HepG2 (cell line): ENCODE measurements around the gene RPL18. TPM values are rescaled to one million over a fixed set of nuclear protein-coding genes. Genes with fewer than 3 reads are reported as not detected.
A peak's percentile ranks its signal among the peaks of the same experiment; 100 is the strongest.

ENCODE experiments used
- ATAC-seq: fragments of 200-7000 bp; cut with Tn5 transposase; 3 replicates; pipeline ENCODE4 v1.9.1; 2020; ENCODE audit warnings: mild to moderate bottlenecking, moderate library complexity
- BruUV-seq: library from RNA; stranded (reverse); fragments of 400-500 nt; replicated peaks from 2 replicates; lab custom pipeline; 2021; lab: Mats Ljungman, UMichigan
- CTCF ChIA-PET: fragments of 300-600 bp; formaldehyde crosslinking; extraction: SDS; loops from one replicate; lab custom pipeline; 2021; ENCODE audit warnings: low total read pairs, inconsistent platforms, low intra/inter-chr PET ratio; lab: Yijun Ruan, JAX
- POLR2A ChIA-PET: fragments of 350-600 bp; sonication (Branson Sonifier 250); formaldehyde crosslinking; loops from one replicate; lab custom pipeline; 2020; ENCODE audit warnings: antibody characterized with exemption, inconsistent platforms; lab: Yijun Ruan, JAX
- DNase-seq: peaks from one replicate; pipeline ENCODE4 v3.0.0-alpha.2; 2015; ENCODE audit warnings: low spot score
- FAIRE-seq: peaks from 3 replicates; lab custom pipeline; 2011; peaks lifted over from hg19 to GRCh38; lab: Jason Lieb, UNC
- H2AFZ ChIP-seq: one replicate; pipeline ENCODE4 v1.6.1; 2011; ENCODE audit warnings: low read length, inconsistent platforms
- H3K27ac ChIP-seq: fragments of 300-600 bp; 3 replicates; pipeline ENCODE4 v1.8.0; 2011; ENCODE audit warnings: mixed run types, mild to moderate bottlenecking, mixed read lengths, low read length, inconsistent platforms; ENCODE audit not compliant: insufficient read depth; ENCODE audit errors: extremely low read length
- H3K27me3 ChIP-seq, 2 experiments: fragments of 200-600 bp in 1 of 2; 2 replicates in 1 of 2; 3 replicates in 1 of 2; pipeline versions ENCODE4 v1.6.0 to v1.8.0; 2011; ENCODE audit warnings: low read length in 2 of 2, mild to moderate bottlenecking in 2 of 2, moderate library complexity in 2 of 2, inconsistent platforms in 1 of 2; ENCODE audit not compliant: insufficient read depth in 2 of 2, control insufficient read depth in 1 of 2
- H3K36me3 ChIP-seq, 2 experiments: fragments of 200-600 bp in 1 of 2; replicated peaks in 1 of 2; 2 replicates in 1 of 2; 3 replicates in 1 of 2; pipeline versions ENCODE4 v1.5.1 to v1.8.0; 2011; ENCODE audit warnings: low read length in 2 of 2, inconsistent platforms in 1 of 2; ENCODE audit not compliant: insufficient read depth in 2 of 2, control insufficient read depth in 1 of 2
- H3K4me1 ChIP-seq: 2 replicates; pipeline ENCODE4 v1.5.1; 2012; ENCODE audit warnings: low read length, inconsistent platforms; ENCODE audit not compliant: insufficient read depth
- H3K4me2 ChIP-seq: 2 replicates; pipeline ENCODE4 v1.6.0; 2011; ENCODE audit warnings: low read depth, low read length, inconsistent platforms
- H3K4me3 ChIP-seq, 3 experiments: fragments of 200-600 bp in 1 of 3; sonication (generic), shearing (Covaris generic) in 1 of 3; replicated peaks in 1 of 3; 2 replicates each; pipeline ENCODE4 v1.5.1; 2011 to 2016; ENCODE audit warnings: low read length in 3 of 3, inconsistent platforms in 2 of 3, low read depth in 2 of 3, mild to moderate bottlenecking in 2 of 3, control low read depth in 1 of 3, mixed read lengths in 1 of 3; ENCODE audit not compliant: insufficient read depth in 1 of 3
- H3K79me2 ChIP-seq: one replicate; pipeline ENCODE4 v1.6.1; 2011; ENCODE audit warnings: low read length, inconsistent platforms; ENCODE audit not compliant: insufficient read depth
- H3K9ac ChIP-seq: 2 replicates; pipeline ENCODE4 v1.6.0; 2011; ENCODE audit warnings: mild to moderate bottlenecking, low read depth, low read length, inconsistent platforms; ENCODE audit not compliant: insufficient read depth
- H3K9me3 ChIP-seq: 2 replicates; pipeline ENCODE4 v1.5.1; 2012; ENCODE audit warnings: mild to moderate bottlenecking, low read length
- H4K20me1 ChIP-seq: 2 replicates; pipeline ENCODE4 v1.6.0; 2011; ENCODE audit warnings: inconsistent platforms, mild to moderate bottlenecking, low read length, moderate library complexity; ENCODE audit not compliant: insufficient read depth
- AGO2 ChIP-seq: fragments of 200-400 bp; formaldehyde crosslinking; optimal IDR thresholded peaks from 2 replicates; pipeline ENCODE3; 2017; ENCODE audit warnings: mild to moderate bottlenecking, low read depth, low read length, moderate library complexity
- ARID2 ChIP-seq: sonication (generic); formaldehyde crosslinking; IDR thresholded peaks from 2 replicates; pipeline ENCODE4 v1.8.1; 2022; ENCODE audit warnings: mild to moderate bottlenecking, missing genetic modification reagents, borderline replicate concordance
- RBFOX2 ChIP-seq: fragments of 200-400 bp; formaldehyde crosslinking; IDR thresholded peaks from 2 replicates; pipeline ENCODE4 v1.6.1; 2017; ENCODE audit warnings: low read depth, mild to moderate bottlenecking, low read length
- SNAI1 ChIP-seq: sonication (generic); formaldehyde crosslinking; IDR thresholded peaks from 2 replicates; pipeline ENCODE4 v1.5.0; 2020; ENCODE audit warnings: mild to moderate bottlenecking, missing genetic modification reagents, borderline replicate concordance
- UBTF ChIP-seq: sonication (generic); formaldehyde crosslinking; IDR thresholded peaks from 2 replicates; pipeline ENCODE4 v1.4.0; 2020; ENCODE audit warnings: mild to moderate bottlenecking, missing genetic modification reagents
- ZFP91 ChIP-seq: sonication (generic); formaldehyde crosslinking; IDR thresholded peaks from 2 replicates; pipeline ENCODE4 v1.9.0; 2022; ENCODE audit warnings: missing genetic modification reagents, mild to moderate bottlenecking, borderline replicate concordance
- ZSCAN5A ChIP-seq: sonication (generic); formaldehyde crosslinking; IDR thresholded peaks from 2 replicates; pipeline ENCODE4 v1.8.0; 2022; ENCODE audit warnings: mild to moderate bottlenecking, missing genetic modification reagents, borderline replicate concordance
- WGBS: methylation state at CpG from one replicate; pipeline ENCODE4 v1.1.6; 2017; ENCODE audit warnings: low lambda C conversion rate; 5-methylcytosine and 5-hydroxymethylcytosine counted together
- in situ Hi-C: cut with HindIII; loops from 2 replicates; pipeline ENCODE4 v1.10.0; 2017; ENCODE audit warnings: low pct_unique_long_range_greater_than_20kb; ENCODE audit not compliant: extremely low pct_ligation_motif_present
- intact Hi-C: fragments of 100-400 bp; cut with micrococcal nuclease; formaldehyde crosslinking; loops from one replicate; pipeline ENCODE4 v1.10.0; 2022; ENCODE audit not compliant: unreplicated experiment
- polyA plus RNA-seq, 8 experiments: library from polyadenylated mRNA; depleted of rRNA in 3 of 8; stranded (reverse) in 7 of 8; unstranded in 1 of 8; fragments of >200 nt; fragmentation: Illumina TruSeq in 4 of 8; extraction: Trizol in 4 of 8; gene quantifications; 2 replicates each; pipeline versions ENCODE4 v1.2.1 to v1.2.3, GENCODE V29; 2011 to 2016; ENCODE audit warnings: low read depth in 4 of 8, missing spikeins in 1 of 8, mixed read lengths in 1 of 8; ENCODE audit not compliant: insufficient read depth in 1 of 8
- total RNA-seq, 5 experiments: library from RNA; depleted of rRNA; stranded (reverse); fragments of >200 nt; fragmentation: Illumina TruSeq; extraction: Trizol; gene quantifications; 2 replicates each; pipeline ENCODE4 v1.2.3, GENCODE V29; 2016; ENCODE audit warnings: low read depth in 1 of 5
- TF ChIP-seq, protein P1 (sequence below): sonication (generic); formaldehyde crosslinking; IDR thresholded peaks from 2 replicates; pipeline ENCODE4 v1.8.0; 2022; ENCODE audit warnings: mild to moderate bottlenecking, missing genetic modification reagents; ENCODE audit not compliant: insufficient replicate concordance

Gene RPL18
- total and polyA plus RNA-seq, 2 of the 13 experiments (the other 11 are each of a cell fraction or from before 2014, with no cell fraction given) = 1,485 to 1,639 TPM

GRCh38 chr19:48617146-48617937 is 1.6 kb downstream of the RPL18 start:
- 77% methylated on average over 16 of the region's 18 CpGs for WGBS
- H2AFZ ChIP-seq = no peak overlapping the region
- H4K20me1 ChIP-seq = peaks cover 38% of the 10 kb centered on the region
- H3K4me2 ChIP-seq = peak overlapping the region; percentile 89
- DNase-seq (no peak), ATAC-seq (no peak), FAIRE-seq (no peak)
- peak overlapping the region; percentile 96 for H3K9ac ChIP-seq
- TF ChIP-seq RBFOX2 = no peak
- TF ChIP-seq SNAI1 = no peak
- 0 out of 2 replicates have a peak, but pooled peaks have one; percentile 19 for TF ChIP-seq ZSCAN5A (CRISPR knock-in tag)
- 0 out of 2 replicates have a peak, but pooled peaks have one; percentile 28 for TF ChIP-seq ARID2 (CRISPR knock-in tag)
- TF ChIP-seq, protein P1, sequence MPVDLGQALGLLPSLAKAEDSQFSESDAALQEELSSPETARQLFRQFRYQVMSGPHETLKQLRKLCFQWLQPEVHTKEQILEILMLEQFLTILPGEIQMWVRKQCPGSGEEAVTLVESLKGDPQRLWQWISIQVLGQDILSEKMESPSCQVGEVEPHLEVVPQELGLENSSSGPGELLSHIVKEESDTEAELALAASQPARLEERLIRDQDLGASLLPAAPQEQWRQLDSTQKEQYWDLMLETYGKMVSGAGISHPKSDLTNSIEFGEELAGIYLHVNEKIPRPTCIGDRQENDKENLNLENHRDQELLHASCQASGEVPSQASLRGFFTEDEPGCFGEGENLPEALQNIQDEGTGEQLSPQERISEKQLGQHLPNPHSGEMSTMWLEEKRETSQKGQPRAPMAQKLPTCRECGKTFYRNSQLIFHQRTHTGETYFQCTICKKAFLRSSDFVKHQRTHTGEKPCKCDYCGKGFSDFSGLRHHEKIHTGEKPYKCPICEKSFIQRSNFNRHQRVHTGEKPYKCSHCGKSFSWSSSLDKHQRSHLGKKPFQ (CRISPR knock-in tag) = no peak
- 0 out of 2 replicates have a peak, but pooled peaks have one; percentile 7 for TF ChIP-seq ZFP91 (CRISPR knock-in tag)
- TF ChIP-seq UBTF (CRISPR knock-in tag) = peak; percentile 27; the same call in 1 of the 2 replicates
- TF ChIP-seq AGO2 = peak; percentile 20
- in situ Hi-C loops (no loop called here), intact Hi-C loops (no loop called here)
- peaks cover 33% of the 10 kb centered on the region for H3K79me2 ChIP-seq
- peaks cover 15 to 28% of the 10 kb centered on the region in 2 experiments for H3K36me3 ChIP-seq
- CTCF ChIA-PET = no interaction called here
- peaks cover 44% of the 10 kb centered on the region for H3K4me1 ChIP-seq
- H3K9me3 ChIP-seq = no peaks in the 10 kb centered on the region
- BruUV-seq = no TSS peak
- POLR2A ChIA-PET = interaction anchor here (1.0 to 1.4 kb wide), 3 partner anchors 9 to 20 kb away, joined by 3 to 5 read pairs (median 3); no protein-coding TSS in a partner anchor
- H3K4me3 ChIP-seq = peak overlapping the region; percentile 89 to 99 (median 89)
- H3K27me3 ChIP-seq = no peaks in the 10 kb centered on the region; a peak in 1 of 5 replicates
- H3K27ac ChIP-seq = peak overlapping the region; percentile 76
